Endothelial cell (in vitro differentiated cells): Measurements from ENCODE around the gene MYOF. TPM values are rescaled to one million over a fixed set of nuclear protein-coding genes. Genes with fewer than 3 reads are reported as not detected.

Experiments
- DNase-seq: peaks from one replicate; pipeline ENCODE4 v3.0.0; 2021; ENCODE audit warnings: low spot score
- H3K27ac Mint-ChIP-seq: one replicate; pipeline ENCODE4 v1.8.0; 2021; ENCODE audit warnings: mixed read lengths, inconsistent platforms; ENCODE audit not compliant: unreplicated experiment
- H3K27me3 Mint-ChIP-seq: one replicate; pipeline ENCODE4 v1.8.0; 2021; ENCODE audit warnings: mild to moderate bottlenecking, moderate library complexity, mixed read lengths, inconsistent platforms; ENCODE audit not compliant: unreplicated experiment
- H3K36me3 Mint-ChIP-seq: one replicate; pipeline ENCODE4 v1.8.0; 2021; ENCODE audit warnings: mild to moderate bottlenecking, low read depth, mixed read lengths, inconsistent platforms; ENCODE audit not compliant: unreplicated experiment
- H3K4me1 Mint-ChIP-seq: one replicate; pipeline ENCODE4 v1.8.0; 2021; ENCODE audit warnings: mild to moderate bottlenecking, mixed read lengths, inconsistent platforms; ENCODE audit not compliant: unreplicated experiment
- H3K4me3 Mint-ChIP-seq: one replicate; pipeline ENCODE4 v1.8.0; 2021; ENCODE audit warnings: mild to moderate bottlenecking, mixed read lengths, inconsistent platforms; ENCODE audit not compliant: unreplicated experiment
- H3K9me3 Mint-ChIP-seq: one replicate; pipeline ENCODE4 v1.8.0; 2021; ENCODE audit warnings: mixed read lengths, inconsistent platforms; ENCODE audit not compliant: unreplicated experiment
- total RNA-seq: library from RNA; stranded (reverse); fragmentation: NEBNext Ultra II Directional; extraction: Animal tissue kit (Norgen Biotek cat#: 25700); gene quantifications from one replicate; pipeline ENCODE4 v1.2.1, GENCODE V29; 2021; ENCODE audit not compliant: unreplicated experiment
- TF ChIP-seq, protein P1 (sequence below): fragments of 200-600 bp; sonication (generic); IDR thresholded peaks from one replicate; pipeline ENCODE4 v1.5.0; 2021; ENCODE audit warnings: antibody characterized with exemption; ENCODE audit not compliant: unreplicated experiment

MYOF gene
- total RNA-seq, 1 donor from 2014 or later = 12.4 TPM

DNA sequence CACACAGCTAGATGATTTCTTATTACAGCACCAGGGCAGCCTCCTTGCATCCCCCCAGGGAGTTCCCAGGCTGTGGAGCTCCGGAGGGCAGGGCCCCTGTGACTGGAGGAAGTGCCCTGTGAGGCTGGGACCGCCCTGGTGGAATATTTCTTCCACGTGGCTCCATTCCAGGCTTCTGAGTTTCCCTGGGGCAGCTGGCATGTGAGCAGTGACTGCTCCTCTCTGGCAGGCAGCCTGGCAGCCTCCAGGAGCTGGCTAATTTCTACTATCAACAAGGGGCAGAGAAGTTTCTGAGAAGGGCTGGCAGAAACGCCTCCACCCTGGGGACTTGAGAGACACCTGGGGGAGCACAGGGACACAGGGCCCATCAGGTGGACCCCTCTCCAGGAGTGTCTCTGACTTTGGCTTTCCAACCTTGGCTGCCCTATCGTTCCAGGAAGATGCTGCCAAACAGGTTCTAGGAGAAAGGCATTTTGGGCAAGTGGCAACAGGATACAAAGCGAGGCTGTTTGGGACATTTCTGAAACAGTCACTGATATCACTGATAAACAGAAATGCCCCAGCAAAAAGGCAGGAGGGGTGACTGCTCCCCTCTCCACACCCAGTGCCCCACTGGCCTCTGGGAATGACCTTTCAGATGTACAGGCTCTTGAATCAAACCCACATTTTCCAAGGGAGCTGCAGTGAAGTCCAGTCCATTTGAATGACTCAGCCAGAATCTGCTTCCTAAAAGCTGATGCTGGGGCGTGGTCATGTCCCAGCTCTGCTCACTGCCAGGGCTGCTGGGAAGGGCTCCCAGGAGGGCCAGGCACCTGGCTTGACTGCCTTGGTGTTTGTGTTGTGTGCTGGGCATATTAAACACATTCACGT lies 16.1 kb downstream of the MYOF start:
- no peak overlapping the region for H3K4me3 Mint-ChIP-seq
- peaks cover 5% of the 10 kb centered on the region for H3K27me3 Mint-ChIP-seq
- H3K36me3 Mint-ChIP-seq = no peaks in the 10 kb centered on the region
- H3K9me3 Mint-ChIP-seq = no peaks in the 10 kb centered on the region
- no peak for DNase-seq
- H3K27ac Mint-ChIP-seq = no peak overlapping the region
- TF ChIP-seq, protein P1, sequence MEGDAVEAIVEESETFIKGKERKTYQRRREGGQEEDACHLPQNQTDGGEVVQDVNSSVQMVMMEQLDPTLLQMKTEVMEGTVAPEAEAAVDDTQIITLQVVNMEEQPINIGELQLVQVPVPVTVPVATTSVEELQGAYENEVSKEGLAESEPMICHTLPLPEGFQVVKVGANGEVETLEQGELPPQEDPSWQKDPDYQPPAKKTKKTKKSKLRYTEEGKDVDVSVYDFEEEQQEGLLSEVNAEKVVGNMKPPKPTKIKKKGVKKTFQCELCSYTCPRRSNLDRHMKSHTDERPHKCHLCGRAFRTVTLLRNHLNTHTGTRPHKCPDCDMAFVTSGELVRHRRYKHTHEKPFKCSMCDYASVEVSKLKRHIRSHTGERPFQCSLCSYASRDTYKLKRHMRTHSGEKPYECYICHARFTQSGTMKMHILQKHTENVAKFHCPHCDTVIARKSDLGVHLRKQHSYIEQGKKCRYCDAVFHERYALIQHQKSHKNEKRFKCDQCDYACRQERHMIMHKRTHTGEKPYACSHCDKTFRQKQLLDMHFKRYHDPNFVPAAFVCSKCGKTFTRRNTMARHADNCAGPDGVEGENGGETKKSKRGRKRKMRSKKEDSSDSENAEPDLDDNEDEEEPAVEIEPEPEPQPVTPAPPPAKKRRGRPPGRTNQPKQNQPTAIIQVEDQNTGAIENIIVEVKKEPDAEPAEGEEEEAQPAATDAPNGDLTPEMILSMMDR = no peak
- H3K4me1 Mint-ChIP-seq = peaks cover 14% of the 10 kb centered on the region

DNA sequence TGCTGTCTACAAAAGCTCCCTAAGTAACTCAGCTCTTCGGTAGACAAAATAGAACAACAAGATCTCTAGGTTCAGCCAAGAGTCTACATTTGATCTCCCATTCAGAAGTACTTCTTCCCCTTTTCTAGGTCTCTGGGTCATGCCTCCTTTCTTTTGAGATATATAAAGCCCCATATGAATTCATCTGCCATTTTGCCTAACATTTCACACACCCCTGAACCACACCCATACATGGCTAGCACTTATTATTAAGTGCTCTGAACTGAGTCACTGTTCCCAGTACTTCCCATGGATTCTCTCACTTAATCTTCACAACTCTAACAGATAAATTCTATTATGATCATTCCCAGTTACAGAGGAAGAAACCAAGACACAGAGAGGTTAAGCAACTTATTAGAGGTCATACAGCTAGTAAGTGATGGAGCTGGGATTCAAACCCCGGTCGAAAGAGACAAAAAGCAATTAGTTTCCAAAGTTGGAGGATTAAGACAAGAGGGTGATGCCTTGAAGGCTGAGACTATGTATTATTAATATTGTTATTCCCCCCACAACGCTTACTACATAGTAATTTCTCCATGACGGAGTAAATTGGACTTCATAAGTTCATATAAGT lies 17.3 kb downstream of the MYOF start:
- TF ChIP-seq, protein P1 = no peak
- Mint-ChIP-seq H3K27ac (no peak overlapping the region), H3K36me3 (no peaks in the 10 kb centered on the region), H3K4me1 (peaks cover 14% of the 10 kb centered on the region), H3K4me3 (no peak overlapping the region), H3K27me3 (peaks cover 4% of the 10 kb centered on the region), H3K9me3 (no peaks in the 10 kb centered on the region)
- no peak for DNase-seq

DNA sequence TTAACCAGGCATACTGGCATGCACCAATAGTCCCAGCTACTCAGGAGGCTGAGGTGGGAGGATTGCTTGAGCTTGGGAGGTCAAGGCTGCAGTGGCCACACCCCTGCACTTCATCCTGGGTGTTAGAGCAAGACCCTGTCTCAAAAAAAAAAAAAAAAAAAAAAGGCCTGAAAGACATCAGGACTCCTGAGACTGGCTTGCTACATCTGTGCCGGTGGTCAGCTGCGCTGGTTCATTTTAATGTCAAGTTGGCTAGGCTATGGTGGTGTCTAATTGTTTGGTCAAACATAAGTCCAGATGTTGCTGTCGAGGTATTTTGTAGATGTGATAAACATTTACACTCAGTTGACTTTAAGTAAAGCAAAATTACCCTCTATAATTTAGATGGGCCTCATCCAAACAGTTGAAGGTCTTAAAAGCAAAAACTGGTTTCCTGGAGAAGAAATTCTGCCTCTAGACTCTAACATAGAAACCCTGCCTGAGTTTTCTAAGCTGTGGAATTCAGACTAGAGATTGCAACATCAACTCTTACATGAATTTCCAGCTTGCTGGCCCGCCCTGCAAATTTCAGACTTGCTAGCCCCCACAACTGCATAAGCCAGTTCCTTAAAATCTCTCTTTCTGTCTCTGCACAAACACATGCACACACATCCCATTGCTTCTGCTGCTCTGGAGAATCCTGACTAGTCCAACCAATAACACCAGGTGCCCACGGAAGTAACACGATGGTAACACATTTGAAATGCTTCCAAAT lies 18.2 kb downstream of the MYOF start:
- TF ChIP-seq, protein P1 = no peak
- H3K27ac Mint-ChIP-seq = no peak overlapping the region
- DNase-seq = no peak
- H3K36me3 Mint-ChIP-seq = no peaks in the 10 kb centered on the region
- no peak overlapping the region for H3K4me3 Mint-ChIP-seq
- H3K9me3 Mint-ChIP-seq = no peaks in the 10 kb centered on the region
- H3K4me1 Mint-ChIP-seq = peaks cover 16% of the 10 kb centered on the region
- H3K27me3 Mint-ChIP-seq = peaks cover 4% of the 10 kb centered on the region

DNA sequence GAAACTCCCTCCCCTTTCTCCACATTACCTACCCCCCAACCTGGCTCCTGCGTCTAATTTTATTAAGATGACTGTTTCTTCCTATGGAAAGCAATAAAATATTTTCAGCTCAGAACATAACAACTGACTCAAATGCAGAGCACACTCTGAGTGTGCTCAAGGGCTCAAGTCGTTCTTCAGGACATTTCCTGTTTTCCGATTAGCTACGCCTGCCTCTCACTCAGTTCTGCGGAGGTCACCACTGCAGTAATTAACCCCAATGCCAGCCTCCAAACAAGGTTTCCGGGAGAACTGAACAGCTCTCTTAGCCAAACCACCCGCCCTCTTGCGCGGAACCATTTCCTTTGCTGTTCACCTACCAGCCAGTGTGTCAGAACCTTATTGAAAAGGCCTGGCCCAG lies 19.3 kb downstream of the MYOF start:
- H3K27me3 Mint-ChIP-seq = peaks cover 4% of the 10 kb centered on the region
- peak overlapping the region; percentile 40 for H3K27ac Mint-ChIP-seq
- no peak overlapping the region for H3K4me3 Mint-ChIP-seq

More for the DNA sequence above, 19.3 kb downstream of the MYOF start:
- peaks cover 17% of the 10 kb centered on the region for H3K4me1 Mint-ChIP-seq
- H3K36me3 Mint-ChIP-seq = no peaks in the 10 kb centered on the region
- no peaks in the 10 kb centered on the region for H3K9me3 Mint-ChIP-seq
- TF ChIP-seq, protein P1 = no peak
- DNase-seq = no peak
